GM18505 (cell line): ENCODE measurements around the gene GJC2.

Experiments
- ATAC-seq: cut with Tn5 transposase; IDR thresholded peaks from one replicate; pipeline ENCODE4 v1.9.1; 2021; ENCODE audit not compliant: unreplicated experiment
- POLR2A ChIP-seq: IDR thresholded peaks from 4 replicates; pipeline ENCODE4 v1.6.1; 2011; ENCODE audit warnings: borderline replicate concordance; ENCODE audit not compliant: insufficient read depth, insufficient read length; ENCODE audit errors: extremely low read depth

Gene GJC2

GRCh38 chr1:228144993-228145343 lies 4.8 kb upstream of the GJC2 start:
- ATAC-seq = no peak
- no peak for TF ChIP-seq POLR2A

GRCh38 chr1:228145463-228146416 lies 4.0 kb upstream of the GJC2 start:
- no peak for ATAC-seq
- no peak for TF ChIP-seq POLR2A

- ATAC-seq = no peak
- TF ChIP-seq POLR2A = no peak
Observed at GRCh38 chr1:228146417-228147150, 3.1 kb upstream of the GJC2 start.

- no peak for TF ChIP-seq POLR2A
Observed at GRCh38 chr1:228147151-228147693, 2.5 kb upstream of the GJC2 start.

GRCh38 chr1:228147768-228148167 lies 2.0 kb upstream of the GJC2 start:
- ATAC-seq = no peak
- no peak for TF ChIP-seq POLR2A

More at GRCh38 chr1:228147151-228147693, 2.5 kb upstream of the GJC2 start:
- no peak for ATAC-seq

GRCh38 chr1:228148196-228148861 lies 1.4 kb upstream of the GJC2 start:
- no peak for TF ChIP-seq POLR2A
- no peak for ATAC-seq

- ATAC-seq = no peak
- no peak for TF ChIP-seq POLR2A
Observed at GRCh38 chr1:228148935-228149405, 760 bp upstream of the GJC2 start.

- no peak for ATAC-seq
- no peak for TF ChIP-seq POLR2A
Observed at GRCh38 chr1:228150120-228150460, 360 bp downstream of the GJC2 start.

GRCh38 chr1:228150461-228151179 lies 890 bp downstream of the GJC2 start:
- no peak for ATAC-seq
- no peak for TF ChIP-seq POLR2A

GRCh38 chr1:228151180-228151925 lies 1.6 kb downstream of the GJC2 start:
- no peak for TF ChIP-seq POLR2A
- ATAC-seq = no peak

GRCh38 chr1:228152097-228152917 lies 2.6 kb downstream of the GJC2 start:
- no peak for TF ChIP-seq POLR2A
- no peak for ATAC-seq
